ENCODE results near the gene TMEM26.

Gene TMEM26

GRCh38 chr10:61460835-61461234 is 7.7 kb upstream of the TMEM26 start:
- DNase-seq (ENCODE audit: low read depth, low spot score), result no peak

- no peak for DNase-seq (ENCODE audit: low read depth, low spot score)
Observed at GRCh38 chr10:61458031-61458430, 4.8 kb upstream of the TMEM26 start.

GRCh38 chr10:61456095-61456789 is 3.1 kb upstream of the TMEM26 start:
- DNase-seq (ENCODE audit: low read depth, low spot score), result no peak

GRCh38 chr10:61455656-61456055 is 2.5 kb upstream of the TMEM26 start:
- no peak for DNase-seq (ENCODE audit: low read depth, low spot score)

- no peak for DNase-seq (ENCODE audit: low read depth, low spot score)
Observed at GRCh38 chr10:61454541-61454940, 1.4 kb upstream of the TMEM26 start.

- peak; percentile 3 for DNase-seq (ENCODE audit: low read depth, low spot score)
Observed at GRCh38 chr10:61452151-61452651, 980 bp downstream of the TMEM26 start.

GRCh38 chr10:61451357-61451756 is 1.8 kb downstream of the TMEM26 start:
- DNase-seq (ENCODE audit: low read depth, low spot score), result no peak

GRCh38 chr10:61448841-61449600 is 4.2 kb downstream of the TMEM26 start:
- no peak for DNase-seq (ENCODE audit: low read depth, low spot score)

GRCh38 chr10:61448091-61448490 is 5.1 kb downstream of the TMEM26 start:
- DNase-seq (ENCODE audit: low read depth, low spot score), result no peak

GRCh38 chr10:61439058-61439609 is 14.0 kb downstream of the TMEM26 start:
- no peak for DNase-seq (ENCODE audit: low read depth, low spot score)

- DNase-seq (ENCODE audit: low read depth, low spot score), result no peak
Observed at GRCh38 chr10:61438141-61438988, 14.8 kb downstream of the TMEM26 start.

GRCh38 chr10:61423178-61423577 is 30.0 kb downstream of the TMEM26 start:
- DNase-seq (ENCODE audit: low read depth, low spot score), result no peak

- no peak for DNase-seq (ENCODE audit: low read depth, low spot score)
Observed at GRCh38 chr10:61417661-61418060, 35.5 kb downstream of the TMEM26 start.

- DNase-seq (ENCODE audit: low read depth, low spot score), result no peak
Observed at GRCh38 chr10:61415824-61416223, 37.4 kb downstream of the TMEM26 start.

GRCh38 chr10:61411706-61412105 is 41.5 kb downstream of the TMEM26 start:
- DNase-seq (ENCODE audit: low read depth, low spot score), result no peak

GRCh38 chr10:61410353-61411070 is 42.7 kb downstream of the TMEM26 start:
- DNase-seq (ENCODE audit: low read depth, low spot score), result no peak

- DNase-seq (ENCODE audit: low read depth, low spot score), result no peak
Observed at GRCh38 chr10:61409157-61409556, 44.0 kb downstream of the TMEM26 start.

GRCh38 chr10:61408105-61408504 is 45.1 kb downstream of the TMEM26 start:
- no peak for DNase-seq (ENCODE audit: low read depth, low spot score)

- DNase-seq (ENCODE audit: low read depth, low spot score), result no peak
Observed at GRCh38 chr10:61406736-61407135, 46.4 kb downstream of the TMEM26 start.

GRCh38 chr10:61406242-61406641 is 46.9 kb downstream of the TMEM26 start:
- DNase-seq (ENCODE audit: low read depth, low spot score), result no peak

- DNase-seq (ENCODE audit: low read depth, low spot score), result no peak
Observed at GRCh38 chr10:61404751-61405150, 48.4 kb downstream of the TMEM26 start.
